Measurements from ENCODE around the gene LRMDA.

- TF ChIP-seq CTCF (IDR thresholded peaks at IDR 0.05): no peak
- no peak for TF ChIP-seq POLR2A (IDR thresholded peaks at IDR 0.05)
Measured at GRCh38 chr10:75427951-75428350, 3.5 kb upstream of the LRMDA start.

All from transverse colon (tissue), 3 donors.